B cell (primary cell): ENCODE results near the gene IPO4. TPM values are rescaled to one million over a fixed set of nuclear protein-coding genes. Genes with fewer than 3 reads are reported as not detected.
A peak's percentile ranks its signal among the peaks of the same experiment; 100 is the strongest.

Experiments used
- ATAC-seq: fragments of 200-7000 bp; cut with Tn5 transposase; one replicate; pipeline ENCODE4 v1.10.0; 2021; ENCODE audit warnings: low read depth, mild to moderate bottlenecking, moderate number of reproducible peaks, moderate library complexity
- CTCF ChIA-PET: fragments of 350-600 bp; sonication (Branson Sonifier 250); formaldehyde crosslinking; loops from one replicate; lab custom pipeline; 2021; ENCODE audit warnings: antibody characterized with exemption, inconsistent platforms; lab: Charles Lee
- POLR2A ChIA-PET: fragments of 350-600 bp; sonication (Branson Sonifier 250); formaldehyde crosslinking; loops from one replicate; lab custom pipeline; 2021; ENCODE audit warnings: antibody characterized with exemption; lab: Charles Lee
- DNase-seq: peaks from one replicate; pipeline ENCODE4 v3.0.0; 2013
- H2AFZ ChIP-seq: 2 replicates; pipeline ENCODE4 v1.6.1; 2012; ENCODE audit warnings: mild to moderate bottlenecking, low read depth, low read length; ENCODE audit not compliant: insufficient read depth, poor library complexity, severe bottlenecking
- H3K27ac ChIP-seq, 2 donors: 1 replicate in 1 of 2; 2 replicates in 1 of 2; pipeline ENCODE4 v1.5.1; 2012 to 2013; ENCODE audit warnings: low read length in 2 of 2, mild to moderate bottlenecking in 2 of 2, moderate library complexity in 1 of 2
- H3K27me3 ChIP-seq, 4 experiments: fragments of 200-600 bp in 1 of 4; sonication (generic) in 1 of 4; replicated peaks in 1 of 4; 1 replicate in 2 of 4; 2 replicates in 2 of 4; pipeline versions ENCODE4 v1.6.1 to v1.7.0; 2013 to 2016; ENCODE audit warnings: low read length in 3 of 4, mild to moderate bottlenecking in 2 of 4, mixed read lengths in 1 of 4, moderate library complexity in 1 of 4; ENCODE audit not compliant: insufficient read depth in 4 of 4, control insufficient read depth in 3 of 4; ENCODE audit errors: control extremely low read depth in 1 of 4
- H3K36me3 ChIP-seq, 2 experiments: replicated peaks in 1 of 2; 1 replicate in 1 of 2; 2 replicates in 1 of 2; pipeline versions ENCODE4 v1.6.1 to v1.7.1; 2013; ENCODE audit warnings: low read length in 1 of 2; ENCODE audit not compliant: insufficient read depth in 2 of 2, control insufficient read depth in 1 of 2; ENCODE audit errors: control extremely low read depth in 1 of 2, extremely low read depth in 1 of 2
- H3K4me1 ChIP-seq, 2 donors: fragments of 200-600 bp in 1 of 2; sonication (generic) in 1 of 2; 1 replicate in 1 of 2; 2 replicates in 1 of 2; pipeline versions ENCODE4 v1.5.1 to v1.6.1; 2013 to 2017; ENCODE audit warnings: low read length in 2 of 2; ENCODE audit not compliant: control insufficient read depth in 2 of 2, insufficient read depth in 2 of 2
- H3K4me2 ChIP-seq: replicated peaks from 2 replicates; pipeline ENCODE3; 2012; ENCODE audit warnings: mild to moderate bottlenecking, low read depth, low read length; ENCODE audit not compliant: poor library complexity, severe bottlenecking
- H3K4me3 ChIP-seq, 5 experiments: fragments of 200-600 bp in 1 of 5; sonication (generic) in 1 of 5; 1 replicate in 3 of 5; 2 replicates in 2 of 5; pipeline versions ENCODE4 v1.5.1 to v1.7.0; 2011 to 2016; ENCODE audit warnings: low read length in 4 of 5, mild to moderate bottlenecking in 4 of 5, low read depth in 2 of 5, control low read depth in 1 of 5, moderate library complexity in 1 of 5; ENCODE audit not compliant: insufficient read depth in 1 of 5; ENCODE audit errors: control extremely low read depth in 1 of 5, extremely low read depth in 1 of 5
- H3K79me2 ChIP-seq: fragments of 200-600 bp; sonication (generic); one replicate; pipeline ENCODE4 v1.6.0; 2016; ENCODE audit warnings: low read length; ENCODE audit not compliant: control insufficient read depth, insufficient read depth
- H3K9ac ChIP-seq: fragments of 200-600 bp; sonication (generic); 2 replicates; pipeline ENCODE4 v1.6.1; 2017; ENCODE audit warnings: mild to moderate bottlenecking, low read length, moderate library complexity
- H3K9me3 ChIP-seq, 3 donors: one replicate each; pipeline versions ENCODE4 v1.6.1 to v1.7.1; 2013; ENCODE audit warnings: low read length in 2 of 3; ENCODE audit not compliant: control insufficient read depth in 2 of 3, insufficient read depth in 1 of 3; ENCODE audit errors: control extremely low read depth in 1 of 3
- H4K20me1 ChIP-seq: 2 replicates; pipeline ENCODE4 v1.6.0; 2012; ENCODE audit warnings: mild to moderate bottlenecking, low read length; ENCODE audit not compliant: insufficient read depth, control insufficient read depth, poor library complexity, severe bottlenecking
- H3K27ac Mint-ChIP-seq: one replicate; pipeline ENCODE4 v1.8.0; 2021; ENCODE audit warnings: mixed read lengths
- H3K27me3 Mint-ChIP-seq: one replicate; pipeline ENCODE4 v1.8.0; 2021; ENCODE audit warnings: mixed read lengths
- H3K4me1 Mint-ChIP-seq: one replicate; pipeline ENCODE4 v1.8.0; 2021; ENCODE audit warnings: mixed read lengths
- H3K4me3 Mint-ChIP-seq: one replicate; pipeline ENCODE4 v1.8.0; 2021; ENCODE audit warnings: mixed read lengths
- H3K9me3 Mint-ChIP-seq: one replicate; pipeline ENCODE4 v1.8.0; 2022; ENCODE audit warnings: mixed read lengths; ENCODE audit not compliant: insufficient read depth
- CTCF ChIP-seq: fragments of 200-600 bp; IDR thresholded peaks from one replicate; pipeline ENCODE4 v1.8.0; 2022; ENCODE audit warnings: antibody characterized with exemption, mild to moderate bottlenecking
- EZH2 ChIP-seq: IDR thresholded peaks from 2 replicates; pipeline ENCODE4 v1.6.1; 2012; ENCODE audit warnings: borderline replicate concordance, low read depth, mild to moderate bottlenecking, moderate library complexity, low read length; ENCODE audit not compliant: insufficient read depth, poor library complexity, severe bottlenecking
- WGBS: methylation state at CpG from one replicate; pipeline ENCODE4 v1.1.5; 2013; ENCODE audit warnings: missing lambda C conversion rate; ENCODE audit not compliant: insufficient coverage; 5-methylcytosine and 5-hydroxymethylcytosine counted together
- intact Hi-C: fragments of 100-400 bp; cut with micrococcal nuclease; formaldehyde crosslinking; loops from one replicate; pipeline ENCODE4 v1.10.0; 2022
- polyA plus RNA-seq: library from polyadenylated mRNA; depleted of rRNA; stranded (reverse); fragments of >200 nt; gene quantifications from 2 replicates; pipeline ENCODE4 v1.2.3, GENCODE V29; 2012
- total RNA-seq, 2 donors: library from RNA; stranded (reverse); fragments of 120-200 nt in 1 of 2; gene quantifications; 1 replicate in 1 of 2; 2 replicates in 1 of 2; pipeline versions ENCODE4 v1.2.3 to v1.2.4, GENCODE V29; 2013 to 2022

The IPO4 gene
- total and polyA plus RNA-seq, 2 donors (not counting 1 experiment from before 2014, with no cell fraction given) = 28.3 to 35.0 TPM

- peaks cover 85% of the 10 kb centered on the region for H3K79me2 ChIP-seq
- POLR2A ChIA-PET = interaction anchor here (0.6 to 4.1 kb wide), 16 partner anchors 9 to 285 kb away, joined by 3 to 43 read pairs (median 4); partner anchors contain the start of genes CHMP4A, DCAF11, IRF9 and NRL
- peak within 1 kb of the TSS; percentile 95 for H3K4me3 Mint-ChIP-seq
- ATAC-seq (peak; percentile 84), DNase-seq (peak; percentile 98)
- peak within 1 kb of the TSS; percentile 83 for H3K9ac ChIP-seq
- peak within 1 kb of the TSS; percentile 77 to 90 for H3K27ac ChIP-seq
- peaks cover 45% of the 10 kb centered on the region for H4K20me1 ChIP-seq
- H3K4me3 ChIP-seq = peak within 1 kb of the TSS; percentile 83 to 95 (median 94)
- peaks cover 50% of the 10 kb centered on the region for H3K4me1 Mint-ChIP-seq
- H3K36me3 ChIP-seq = peaks cover 2 to 58% of the 10 kb centered on the region in 2 experiments
- peak within 1 kb of the TSS; percentile 95 for H3K27ac Mint-ChIP-seq
- H3K27me3 Mint-ChIP-seq = no peaks in the 10 kb centered on the region
- intact Hi-C loops = loop anchor here (1.0 to 10.0 kb wide), 13 partner anchors 11 to 1052 kb away; partner anchors contain the start of genes ACIN1, C14orf119, CHMP4A and DCAF11
- H3K9me3 Mint-ChIP-seq = no peaks in the 10 kb centered on the region
- H2AFZ ChIP-seq = peak within 1 kb of the TSS; percentile 83
- H3K4me1 ChIP-seq = peaks cover 21 to 35% of the 10 kb centered on the region in 2 donors
- H3K4me2 ChIP-seq = peak within 1 kb of the TSS; percentile 90
- H3K27me3 ChIP-seq = no peaks in the 10 kb centered on the region
- under 1% methylated on average over 55 of the region's 57 CpGs for WGBS
- CTCF ChIA-PET = interaction anchor here (0.6 to 6.2 kb wide), 15 partner anchors 11 to 587 kb away, joined by 3 to 62 read pairs (median 5); partner anchors contain the start of genes DCAF11, IRF9, MDP1 and NRL
- H3K9me3 ChIP-seq = no peaks in the 10 kb centered on the region
- TF ChIP-seq EZH2 (no peak), CTCF (no peak)
These were observed 41.4 kb downstream of the IPO4 start, which contains the start of gene RNF31 for GRCh38 chr14:24146978-24147760. TSS of gene RNF31 (plus strand) at chr14:24147498. CDS start at chr14:24147699, 201 bp downstream.
